PFSK-1 (cell line): ENCODE data around the gene POMGNT1.

Source experiments
- FOXP2 ChIP-seq: optimal IDR thresholded peaks from 2 replicates; pipeline ENCODE3; 2011; ENCODE audit warnings: borderline replicate concordance, control low read depth, inconsistent platforms; ENCODE audit not compliant: insufficient read depth; ENCODE audit errors: extremely low read length, extremely low read depth
- POLR2AphosphoS5 ChIP-seq: IDR thresholded peaks from 2 replicates; pipeline ENCODE4 v1.6.1; 2012; ENCODE audit warnings: low read depth, mild to moderate bottlenecking, control low read depth, low read length, moderate library complexity
- SIN3A ChIP-seq: IDR thresholded peaks from 2 replicates; pipeline ENCODE4 v1.6.1; 2012; ENCODE audit warnings: mild to moderate bottlenecking, low read length, moderate library complexity, borderline replicate concordance; ENCODE audit not compliant: insufficient read depth
- TAF1 ChIP-seq: IDR thresholded peaks from 2 replicates; pipeline ENCODE4 v1.6.1; 2012; ENCODE audit warnings: low read length, control low read depth, borderline replicate concordance; ENCODE audit not compliant: insufficient read depth
- TF ChIP-seq, protein P1 (sequence below), 2 experiments: IDR thresholded peaks; 2 replicates each; pipeline versions ENCODE4 v1.6.1 to v1.8.0; 2011 to 2012; ENCODE audit warnings: low read depth in 2 of 2, low read length in 2 of 2, control low read depth in 1 of 2, inconsistent platforms in 1 of 2, mild to moderate bottlenecking in 1 of 2, moderate library complexity in 1 of 2; ENCODE audit not compliant: insufficient read depth in 1 of 2

POMGNT1 gene

GRCh38 chr1:46168477-46168876 lies 29.8 kb downstream of the POMGNT1 start:
- no peak for TF ChIP-seq POLR2AphosphoS5
- TF ChIP-seq TAF1, result no peak
- no peak for TF ChIP-seq FOXP2
- no peak for TF ChIP-seq SIN3A
- TF ChIP-seq, protein P1, sequence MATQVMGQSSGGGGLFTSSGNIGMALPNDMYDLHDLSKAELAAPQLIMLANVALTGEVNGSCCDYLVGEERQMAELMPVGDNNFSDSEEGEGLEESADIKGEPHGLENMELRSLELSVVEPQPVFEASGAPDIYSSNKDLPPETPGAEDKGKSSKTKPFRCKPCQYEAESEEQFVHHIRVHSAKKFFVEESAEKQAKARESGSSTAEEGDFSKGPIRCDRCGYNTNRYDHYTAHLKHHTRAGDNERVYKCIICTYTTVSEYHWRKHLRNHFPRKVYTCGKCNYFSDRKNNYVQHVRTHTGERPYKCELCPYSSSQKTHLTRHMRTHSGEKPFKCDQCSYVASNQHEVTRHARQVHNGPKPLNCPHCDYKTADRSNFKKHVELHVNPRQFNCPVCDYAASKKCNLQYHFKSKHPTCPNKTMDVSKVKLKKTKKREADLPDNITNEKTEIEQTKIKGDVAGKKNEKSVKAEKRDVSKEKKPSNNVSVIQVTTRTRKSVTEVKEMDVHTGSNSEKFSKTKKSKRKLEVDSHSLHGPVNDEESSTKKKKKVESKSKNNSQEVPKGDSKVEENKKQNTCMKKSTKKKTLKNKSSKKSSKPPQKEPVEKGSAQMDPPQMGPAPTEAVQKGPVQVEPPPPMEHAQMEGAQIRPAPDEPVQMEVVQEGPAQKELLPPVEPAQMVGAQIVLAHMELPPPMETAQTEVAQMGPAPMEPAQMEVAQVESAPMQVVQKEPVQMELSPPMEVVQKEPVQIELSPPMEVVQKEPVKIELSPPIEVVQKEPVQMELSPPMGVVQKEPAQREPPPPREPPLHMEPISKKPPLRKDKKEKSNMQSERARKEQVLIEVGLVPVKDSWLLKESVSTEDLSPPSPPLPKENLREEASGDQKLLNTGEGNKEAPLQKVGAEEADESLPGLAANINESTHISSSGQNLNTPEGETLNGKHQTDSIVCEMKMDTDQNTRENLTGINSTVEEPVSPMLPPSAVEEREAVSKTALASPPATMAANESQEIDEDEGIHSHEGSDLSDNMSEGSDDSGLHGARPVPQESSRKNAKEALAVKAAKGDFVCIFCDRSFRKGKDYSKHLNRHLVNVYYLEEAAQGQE (IDR thresholded peaks at IDR 0.05; ENCODE audit: insufficient read depth in 1 of 2, low read depth in 2 of 2, low read length in 2 of 2), result no peak

DNA sequence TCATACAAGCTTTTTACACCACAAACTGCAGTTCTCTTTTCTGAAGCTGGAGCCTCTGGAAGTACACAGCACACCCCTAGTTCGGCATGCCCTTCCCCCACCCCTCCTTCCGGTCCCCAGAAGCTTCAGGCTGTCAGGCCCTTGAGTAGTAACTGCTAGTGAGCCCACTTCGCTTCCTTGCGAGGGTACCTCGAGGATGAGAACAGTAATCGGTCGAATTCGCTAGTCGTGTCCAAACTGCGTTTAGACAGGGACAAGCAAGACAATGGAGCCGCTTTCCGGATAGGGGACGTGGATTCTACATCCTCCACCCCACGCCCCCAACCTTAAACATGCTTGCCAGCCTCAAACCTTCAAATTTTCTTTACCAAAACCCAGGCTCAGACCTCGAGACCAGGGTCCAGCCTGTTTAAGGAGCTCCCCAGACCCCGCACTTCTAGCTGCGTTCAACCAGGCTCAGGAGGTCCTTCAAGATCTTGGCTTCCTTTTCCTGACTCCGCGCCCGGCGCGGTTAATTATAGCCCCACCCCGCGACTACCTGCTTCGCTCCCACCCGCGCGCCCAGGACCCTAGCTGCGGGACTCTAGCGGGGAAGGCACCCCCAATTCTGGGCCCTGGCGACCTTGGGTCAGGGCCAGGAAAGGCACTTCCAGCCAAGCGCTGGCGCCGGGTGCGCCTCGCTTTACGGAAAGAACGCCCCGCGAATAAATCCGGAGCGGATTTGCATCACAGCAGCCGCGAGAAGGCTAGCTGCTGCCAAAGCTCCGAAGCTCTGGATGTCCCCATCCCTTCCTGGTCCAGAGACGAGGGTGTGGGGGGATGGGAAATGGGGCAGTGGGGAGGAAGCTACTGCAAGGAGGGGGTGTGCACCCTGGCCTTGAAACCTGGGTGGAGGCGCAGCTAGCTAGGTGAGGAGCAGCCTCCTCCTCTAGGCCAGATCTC lies 31.4 kb downstream of the POMGNT1 start:
- no peak for TF ChIP-seq POLR2AphosphoS5
- TF ChIP-seq TAF1, result no peak
- TF ChIP-seq FOXP2, result no peak
- no peak for TF ChIP-seq SIN3A
- TF ChIP-seq, protein P1 (IDR thresholded peaks at IDR 0.05; ENCODE audit: insufficient read depth in 1 of 2, low read depth in 2 of 2, low read length in 2 of 2), result no peak

GRCh38 chr1:46160212-46160611 lies 38.0 kb downstream of the POMGNT1 start:
- TF ChIP-seq FOXP2 (no peak), SIN3A (no peak), TAF1 (no peak), POLR2AphosphoS5 (no peak)
- TF ChIP-seq, protein P1 (IDR thresholded peaks at IDR 0.05; ENCODE audit: insufficient read depth in 1 of 2, low read depth in 2 of 2, low read length in 2 of 2), result no peak

- TF ChIP-seq FOXP2, result no peak
- no peak for TF ChIP-seq TAF1
Observed at GRCh38 chr1:46159516-46159915, 38.7 kb downstream of the POMGNT1 start.

DNA sequence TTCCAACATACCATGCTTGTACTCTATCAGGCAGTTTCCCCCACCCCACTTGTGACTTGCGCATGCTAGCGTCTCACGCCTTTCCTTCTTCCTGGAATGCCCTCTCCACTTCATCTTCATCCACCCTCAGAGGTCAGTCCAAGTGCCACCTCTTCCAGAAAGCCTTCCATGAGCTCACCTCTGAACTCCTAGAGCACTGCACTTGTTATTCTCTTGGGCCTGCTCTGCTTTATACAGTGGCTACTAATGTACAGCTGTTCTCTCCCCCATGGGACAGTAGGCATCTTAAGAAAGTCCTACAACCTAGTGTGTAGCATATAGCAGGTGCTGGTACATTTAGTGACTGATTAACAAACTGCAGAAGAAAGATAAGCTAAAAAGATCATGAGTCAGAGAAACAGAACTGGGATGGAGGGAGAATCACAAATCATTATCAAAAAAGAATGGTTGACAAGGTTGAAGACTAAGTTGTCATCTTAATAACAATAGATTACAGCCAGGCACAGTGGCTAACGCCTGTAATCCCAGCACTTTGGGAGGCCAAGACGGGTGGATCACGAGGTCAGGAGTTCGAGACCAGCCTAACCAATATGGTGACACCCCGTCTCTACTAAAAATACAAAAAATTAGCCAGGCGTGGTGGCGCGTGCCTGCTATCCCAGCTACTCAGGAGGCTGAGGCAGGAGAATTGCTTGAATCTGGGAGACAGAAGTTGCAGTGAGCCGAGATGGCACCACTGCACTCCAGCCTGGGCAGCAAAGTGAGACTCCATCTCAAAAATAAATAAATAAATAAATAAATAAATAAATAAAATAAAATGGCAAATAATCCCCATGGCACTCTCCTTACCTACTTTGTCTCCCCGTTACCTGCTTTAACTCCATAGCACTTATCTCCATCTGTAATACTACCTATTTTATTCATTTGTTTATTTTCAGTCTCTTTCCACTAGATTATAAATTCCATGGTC lies 39.6 kb downstream of the POMGNT1 start:
- no peak for TF ChIP-seq TAF1
- TF ChIP-seq, protein P1 (IDR thresholded peaks at IDR 0.05; ENCODE audit: insufficient read depth in 1 of 2, low read depth in 2 of 2, low read length in 2 of 2), result no peak
- no peak for TF ChIP-seq SIN3A
- TF ChIP-seq FOXP2, result no peak
- TF ChIP-seq POLR2AphosphoS5, result no peak
